Neural cell (in vitro differentiated cells): Measurements from ENCODE around the gene LHX5.

Source experiments
- CTCF ChIP-seq: fragments of 450-650 bp; IDR thresholded peaks from 2 replicates; pipeline ENCODE4 v1.5.1; 2014; ENCODE audit warnings: antibody characterized with exemption, mild to moderate bottlenecking, moderate library complexity; ENCODE audit not compliant: poor library complexity, severe bottlenecking
- MXI1 ChIP-seq: fragments of 450-650 bp; conservative IDR thresholded peaks from 2 replicates; pipeline ENCODE4 v1.6.1; 2014; ENCODE audit warnings: antibody characterized with exemption, mild to moderate bottlenecking; ENCODE audit not compliant: poor library complexity, severe bottlenecking

- no peak for TF ChIP-seq CTCF
- no peak for TF ChIP-seq MXI1
Measured at GRCh38 chr12:113420996-113421595, 50.6 kb downstream of the LHX5 start.
